HEK293 (cell line): Measurements from ENCODE around the gene SRCIN1.

Experiments used
- INSM2 ChIP-seq: fragments of 450-650 bp; formaldehyde crosslinking; IDR thresholded peaks from 2 replicates; pipeline ENCODE4 v1.5.1; 2016; ENCODE audit warnings: missing biosample characterization, missing genetic modification characterization
- REPIN1 ChIP-seq: fragments of 450-650 bp; formaldehyde crosslinking; IDR thresholded peaks from 2 replicates; pipeline ENCODE4 v1.5.1; 2017; ENCODE audit warnings: missing biosample characterization, missing genetic modification characterization, low read depth
- REST ChIP-seq: fragments of 450-650 bp; formaldehyde crosslinking; IDR thresholded peaks from 2 replicates; pipeline ENCODE4 v1.5.1; 2016; ENCODE audit warnings: missing biosample characterization, missing genetic modification characterization
- ZFP69B ChIP-seq: fragments of 450-650 bp; formaldehyde crosslinking; IDR thresholded peaks from 2 replicates; pipeline ENCODE4 v1.5.1; 2016; ENCODE audit warnings: missing biosample characterization, missing genetic modification characterization
- ZNF280D ChIP-seq: fragments of 450-650 bp; formaldehyde crosslinking; IDR thresholded peaks from 2 replicates; pipeline ENCODE4 v1.5.1; 2016; ENCODE audit warnings: missing biosample characterization, missing genetic modification characterization
- ZNF423 ChIP-seq: fragments of 450-650 bp; formaldehyde crosslinking; IDR thresholded peaks from 2 replicates; pipeline ENCODE4 v1.5.1; 2016; ENCODE audit warnings: missing biosample characterization, missing genetic modification characterization
- TF ChIP-seq, protein P1 (sequence below): fragments of 450-650 bp; formaldehyde crosslinking; IDR thresholded peaks from 2 replicates; pipeline ENCODE4 v1.5.1; 2016; ENCODE audit warnings: missing biosample characterization, missing genetic modification characterization

GRCh38 chr17:38637951-38638350 is 32.2 kb upstream of the SRCIN1 start:
- TF ChIP-seq ZNF280D (tag by site-specific recombination) (no peak), REST (tag by site-specific recombination) (no peak), ZNF423 (tag by site-specific recombination) (no peak), REPIN1 (tag by site-specific recombination) (no peak), INSM2 (no peak), ZFP69B (no peak)
- TF ChIP-seq, protein P1, sequence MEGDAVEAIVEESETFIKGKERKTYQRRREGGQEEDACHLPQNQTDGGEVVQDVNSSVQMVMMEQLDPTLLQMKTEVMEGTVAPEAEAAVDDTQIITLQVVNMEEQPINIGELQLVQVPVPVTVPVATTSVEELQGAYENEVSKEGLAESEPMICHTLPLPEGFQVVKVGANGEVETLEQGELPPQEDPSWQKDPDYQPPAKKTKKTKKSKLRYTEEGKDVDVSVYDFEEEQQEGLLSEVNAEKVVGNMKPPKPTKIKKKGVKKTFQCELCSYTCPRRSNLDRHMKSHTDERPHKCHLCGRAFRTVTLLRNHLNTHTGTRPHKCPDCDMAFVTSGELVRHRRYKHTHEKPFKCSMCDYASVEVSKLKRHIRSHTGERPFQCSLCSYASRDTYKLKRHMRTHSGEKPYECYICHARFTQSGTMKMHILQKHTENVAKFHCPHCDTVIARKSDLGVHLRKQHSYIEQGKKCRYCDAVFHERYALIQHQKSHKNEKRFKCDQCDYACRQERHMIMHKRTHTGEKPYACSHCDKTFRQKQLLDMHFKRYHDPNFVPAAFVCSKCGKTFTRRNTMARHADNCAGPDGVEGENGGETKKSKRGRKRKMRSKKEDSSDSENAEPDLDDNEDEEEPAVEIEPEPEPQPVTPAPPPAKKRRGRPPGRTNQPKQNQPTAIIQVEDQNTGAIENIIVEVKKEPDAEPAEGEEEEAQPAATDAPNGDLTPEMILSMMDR, result no peak
